SU-DHL-6 (cell line): ENCODE data around the gene MASP2.

Experiments
- EZH2phosphoT487 ChIP-seq: fragments of 200-600 bp; sonication (generic), shearing (Covaris generic); conservative IDR thresholded peaks from 2 replicates; pipeline ENCODE4 v1.6.1; 2018; ENCODE audit warnings: mild to moderate bottlenecking, antibody characterized with exemption, low read length, moderate library complexity, mixed read lengths
- TF ChIP-seq, protein P1 (sequence below): fragments of 200-600 bp; sonication (generic); IDR thresholded peaks from one replicate; pipeline ENCODE4 v1.5.1; 2017; ENCODE audit warnings: antibody characterized with exemption, mild to moderate bottlenecking, low read length, moderate library complexity; ENCODE audit not compliant: insufficient read depth, poor library complexity, severe bottlenecking

DNA sequence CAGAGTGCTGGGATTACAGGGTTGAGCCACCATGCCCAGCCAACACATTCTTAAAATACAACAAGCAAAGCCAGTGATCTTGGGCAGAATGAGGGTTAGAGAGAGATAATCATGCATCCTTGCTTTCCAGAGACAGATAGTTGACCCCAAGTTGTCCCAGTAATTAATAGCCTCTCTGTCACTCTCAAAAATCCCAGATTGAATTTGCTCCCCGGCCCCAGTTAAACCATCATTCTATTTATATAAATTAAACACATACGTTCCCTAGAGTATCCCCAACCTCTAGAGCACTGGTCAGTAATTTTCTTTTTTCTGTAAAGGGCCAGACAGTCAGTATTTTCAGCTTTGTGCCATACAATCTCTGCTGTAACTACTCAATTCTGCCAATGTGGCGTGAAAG, 50.9 kb downstream of the MASP2 start:
- TF ChIP-seq, protein P1, sequence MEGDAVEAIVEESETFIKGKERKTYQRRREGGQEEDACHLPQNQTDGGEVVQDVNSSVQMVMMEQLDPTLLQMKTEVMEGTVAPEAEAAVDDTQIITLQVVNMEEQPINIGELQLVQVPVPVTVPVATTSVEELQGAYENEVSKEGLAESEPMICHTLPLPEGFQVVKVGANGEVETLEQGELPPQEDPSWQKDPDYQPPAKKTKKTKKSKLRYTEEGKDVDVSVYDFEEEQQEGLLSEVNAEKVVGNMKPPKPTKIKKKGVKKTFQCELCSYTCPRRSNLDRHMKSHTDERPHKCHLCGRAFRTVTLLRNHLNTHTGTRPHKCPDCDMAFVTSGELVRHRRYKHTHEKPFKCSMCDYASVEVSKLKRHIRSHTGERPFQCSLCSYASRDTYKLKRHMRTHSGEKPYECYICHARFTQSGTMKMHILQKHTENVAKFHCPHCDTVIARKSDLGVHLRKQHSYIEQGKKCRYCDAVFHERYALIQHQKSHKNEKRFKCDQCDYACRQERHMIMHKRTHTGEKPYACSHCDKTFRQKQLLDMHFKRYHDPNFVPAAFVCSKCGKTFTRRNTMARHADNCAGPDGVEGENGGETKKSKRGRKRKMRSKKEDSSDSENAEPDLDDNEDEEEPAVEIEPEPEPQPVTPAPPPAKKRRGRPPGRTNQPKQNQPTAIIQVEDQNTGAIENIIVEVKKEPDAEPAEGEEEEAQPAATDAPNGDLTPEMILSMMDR, result no peak
- TF ChIP-seq EZH2phosphoT487, result no peak
